Prostate gland (tissue), 2 donors: ENCODE data around the gene MFSD12. TPM values are rescaled to one million over a fixed set of nuclear protein-coding genes. Genes with fewer than 3 reads are reported as not detected.

Experiments used
- DNase-seq: peaks from one replicate; pipeline ENCODE4 v3.0.0-alpha.2; 2019; ENCODE audit warnings: low spot score
- H3K27ac ChIP-seq, 2 donors: fragments of 200-600 bp; sonication (generic); 2 replicates each; pipeline ENCODE4 v1.5.1; 2017 to 2019
- H3K27me3 ChIP-seq: fragments of 200-600 bp; sonication (generic); replicated peaks from 2 replicates; pipeline ENCODE4 v1.5.1; 2019; ENCODE audit not compliant: insufficient read depth
- H3K36me3 ChIP-seq, 2 donors: fragments of 200-600 bp; sonication (generic); 1 replicate in 1 of 2; 2 replicates in 1 of 2; pipeline versions ENCODE4 v1.5.1 to v1.8.1; 2017 to 2019
- H3K4me1 ChIP-seq: fragments of 200-600 bp; sonication (generic); replicated peaks from 2 replicates; pipeline ENCODE4 v1.5.1; 2019
- H3K4me3 ChIP-seq, 2 donors: fragments of 200-600 bp; sonication (generic); 2 replicates each; pipeline ENCODE4 v1.5.1; 2017 to 2019
- H3K9me3 ChIP-seq: fragments of 200-600 bp; sonication (generic); 2 replicates; pipeline ENCODE4 v1.5.1; 2017
- CTCF ChIP-seq, 4 experiments: fragments of 200-600 bp in 2 of 4; fragments of 450-650 bp in 2 of 4; sonication (generic) in 2 of 4; IDR thresholded peaks; 1 replicate in 3 of 4; 2 replicates in 1 of 4; pipeline ENCODE4 v1.5.1; 2016 to 2019; ENCODE audit warnings: antibody characterized with exemption in 4 of 4, mild to moderate bottlenecking in 2 of 4, moderate library complexity in 2 of 4
- POLR2A ChIP-seq: fragments of 450-650 bp; IDR thresholded peaks from one replicate; pipeline ENCODE4 v1.6.1; 2016; ENCODE audit warnings: antibody characterized with exemption, mild to moderate bottlenecking
- POLR2AphosphoS5 ChIP-seq: sonication (generic); formaldehyde crosslinking; IDR thresholded peaks from one replicate; pipeline ENCODE4 v1.6.1; 2017; ENCODE audit warnings: antibody characterized with exemption
- WGBS: methylation state at CpG from one replicate; pipeline ENCODE4 v1.1.5; 2018; 5-methylcytosine and 5-hydroxymethylcytosine counted together
- intact Hi-C: fragments of 100-400 bp; cut with DNase I; formaldehyde crosslinking; loops from one replicate; pipeline ENCODE4 v1.14.2; 2022
- total RNA-seq, 2 donors: library from RNA; depleted of rRNA; stranded (reverse); fragments of >200 nt; gene quantifications; one replicate each; pipeline ENCODE4 v1.1.0, GENCODE V29; 2016

MFSD12 gene
- total RNA-seq, 2 donors from 2014 or later: 60.5 to 86.1 TPM

- WGBS: 75% methylated on average over 34 of the region's 34 CpGs
- Histone ChIP-seq H3K4me1 (no peaks in the 10 kb centered on the region), H3K36me3 (no peaks in the 10 kb centered on the region), H3K4me3 (no peak overlapping the region), H3K27ac (no peak overlapping the region), H3K9me3 (no peaks in the 10 kb centered on the region), H3K27me3 (no peaks in the 10 kb centered on the region)
- no peak for TF ChIP-seq POLR2A
- no peak for TF ChIP-seq POLR2AphosphoS5
- no peak for TF ChIP-seq CTCF (IDR thresholded peaks at IDR 0.05)
- no peak for DNase-seq
- intact Hi-C loops: no loop called here
These were observed 38.2 kb upstream of the MFSD12 start for GRCh38 chr19:3595521-3596061.

GRCh38 chr19:3593156-3593555 is 35.8 kb upstream of the MFSD12 start:
- no peaks in the 10 kb centered on the region for H3K36me3 ChIP-seq
- H3K27ac ChIP-seq: no peak overlapping the region
- intact Hi-C loops: no loop called here
- H3K4me1 ChIP-seq: no peaks in the 10 kb centered on the region
- H3K9me3 ChIP-seq: no peaks in the 10 kb centered on the region
- TF ChIP-seq POLR2A: no peak
- TF ChIP-seq CTCF (IDR thresholded peaks at IDR 0.05): no peak
- no peak for TF ChIP-seq POLR2AphosphoS5
- no peak for DNase-seq
- H3K27me3 ChIP-seq: no peaks in the 10 kb centered on the region
- 37% methylated on average over 10 of the region's 11 CpGs for WGBS
- H3K4me3 ChIP-seq: no peak overlapping the region

- intact Hi-C loops: no loop called here
- DNase-seq: no peak
- WGBS: 82% methylated on average over 9 of the region's 9 CpGs
- no peaks in the 10 kb centered on the region for H3K9me3 ChIP-seq
- H3K27ac ChIP-seq: no peak overlapping the region
- TF ChIP-seq CTCF (IDR thresholded peaks at IDR 0.05): no peak
- no peak for TF ChIP-seq POLR2A
- no peak for TF ChIP-seq POLR2AphosphoS5
- H3K4me1 ChIP-seq: no peaks in the 10 kb centered on the region
- H3K4me3 ChIP-seq: no peak overlapping the region
- H3K36me3 ChIP-seq: no peaks in the 10 kb centered on the region
- no peaks in the 10 kb centered on the region for H3K27me3 ChIP-seq
These were observed 34.7 kb upstream of the MFSD12 start for GRCh38 chr19:3591876-3592613.

GRCh38 chr19:3590991-3591659 is 33.7 kb upstream of the MFSD12 start:
- H3K4me1 ChIP-seq: no peaks in the 10 kb centered on the region
- no peaks in the 10 kb centered on the region for H3K36me3 ChIP-seq
- no peaks in the 10 kb centered on the region for H3K9me3 ChIP-seq
- intact Hi-C loops: no loop called here
- no peak overlapping the region for H3K27ac ChIP-seq
- TF ChIP-seq POLR2A (no peak), POLR2AphosphoS5 (no peak), CTCF (IDR thresholded peaks at IDR 0.05) (no peak)
- no peaks in the 10 kb centered on the region for H3K27me3 ChIP-seq
- DNase-seq: no peak
- no peak overlapping the region for H3K4me3 ChIP-seq
- 84% methylated on average over 8 of the region's 8 CpGs for WGBS
